HepG2 (cell line): Measurements from ENCODE around the gene SSC5D. TPM values are rescaled to one million over a fixed set of nuclear protein-coding genes. Genes with fewer than 3 reads are reported as not detected.

Experiments
- ATAC-seq: fragments of 200-7000 bp; cut with Tn5 transposase; 3 replicates; pipeline ENCODE4 v1.9.1; 2020; ENCODE audit warnings: mild to moderate bottlenecking, moderate library complexity
- BruUV-seq: library from RNA; stranded (reverse); fragments of 400-500 nt; replicated peaks from 2 replicates; lab custom pipeline; 2021; lab: Mats Ljungman, UMichigan
- CTCF ChIA-PET: fragments of 300-600 bp; formaldehyde crosslinking; extraction: SDS; loops from one replicate; lab custom pipeline; 2021; ENCODE audit warnings: low total read pairs, inconsistent platforms, low intra/inter-chr PET ratio; lab: Yijun Ruan, JAX
- POLR2A ChIA-PET: fragments of 350-600 bp; sonication (Branson Sonifier 250); formaldehyde crosslinking; loops from one replicate; lab custom pipeline; 2020; ENCODE audit warnings: antibody characterized with exemption, inconsistent platforms; lab: Yijun Ruan, JAX
- DNase-seq: peaks from one replicate; pipeline ENCODE4 v3.0.0-alpha.2; 2015; ENCODE audit warnings: low spot score
- FAIRE-seq: peaks from 3 replicates; lab custom pipeline; 2011; peaks lifted over from hg19 to GRCh38; lab: Jason Lieb, UNC
- H2AFZ ChIP-seq: one replicate; pipeline ENCODE4 v1.6.1; 2011; ENCODE audit warnings: low read length, inconsistent platforms
- H3K27ac ChIP-seq: fragments of 300-600 bp; 3 replicates; pipeline ENCODE4 v1.8.0; 2011; ENCODE audit warnings: mixed run types, mild to moderate bottlenecking, mixed read lengths, low read length, inconsistent platforms; ENCODE audit not compliant: insufficient read depth; ENCODE audit errors: extremely low read length
- H3K27me3 ChIP-seq, 2 experiments: fragments of 200-600 bp in 1 of 2; 2 replicates in 1 of 2; 3 replicates in 1 of 2; pipeline versions ENCODE4 v1.6.0 to v1.8.0; 2011; ENCODE audit warnings: low read length in 2 of 2, mild to moderate bottlenecking in 2 of 2, moderate library complexity in 2 of 2, inconsistent platforms in 1 of 2; ENCODE audit not compliant: insufficient read depth in 2 of 2, control insufficient read depth in 1 of 2
- H3K36me3 ChIP-seq, 2 experiments: fragments of 200-600 bp in 1 of 2; replicated peaks in 1 of 2; 2 replicates in 1 of 2; 3 replicates in 1 of 2; pipeline versions ENCODE4 v1.5.1 to v1.8.0; 2011; ENCODE audit warnings: low read length in 2 of 2, inconsistent platforms in 1 of 2; ENCODE audit not compliant: insufficient read depth in 2 of 2, control insufficient read depth in 1 of 2
- H3K4me1 ChIP-seq: 2 replicates; pipeline ENCODE4 v1.5.1; 2012; ENCODE audit warnings: low read length, inconsistent platforms; ENCODE audit not compliant: insufficient read depth
- H3K4me2 ChIP-seq: 2 replicates; pipeline ENCODE4 v1.6.0; 2011; ENCODE audit warnings: low read depth, low read length, inconsistent platforms
- H3K4me3 ChIP-seq, 3 experiments: fragments of 200-600 bp in 1 of 3; sonication (generic), shearing (Covaris generic) in 1 of 3; replicated peaks in 1 of 3; 2 replicates each; pipeline ENCODE4 v1.5.1; 2011 to 2016; ENCODE audit warnings: low read length in 3 of 3, inconsistent platforms in 2 of 3, low read depth in 2 of 3, mild to moderate bottlenecking in 2 of 3, control low read depth in 1 of 3, mixed read lengths in 1 of 3; ENCODE audit not compliant: insufficient read depth in 1 of 3
- H3K79me2 ChIP-seq: one replicate; pipeline ENCODE4 v1.6.1; 2011; ENCODE audit warnings: low read length, inconsistent platforms; ENCODE audit not compliant: insufficient read depth
- H3K9ac ChIP-seq: 2 replicates; pipeline ENCODE4 v1.6.0; 2011; ENCODE audit warnings: mild to moderate bottlenecking, low read depth, low read length, inconsistent platforms; ENCODE audit not compliant: insufficient read depth
- H3K9me3 ChIP-seq: 2 replicates; pipeline ENCODE4 v1.5.1; 2012; ENCODE audit warnings: mild to moderate bottlenecking, low read length
- H4K20me1 ChIP-seq: 2 replicates; pipeline ENCODE4 v1.6.0; 2011; ENCODE audit warnings: inconsistent platforms, mild to moderate bottlenecking, low read length, moderate library complexity; ENCODE audit not compliant: insufficient read depth
- NFE2L1 ChIP-seq: sonication (generic); formaldehyde crosslinking; IDR thresholded peaks from 2 replicates; pipeline ENCODE4 v1.4.0; 2020; ENCODE audit warnings: missing genetic modification reagents, mild to moderate bottlenecking, borderline replicate concordance
- RBFOX2 ChIP-seq: fragments of 200-400 bp; formaldehyde crosslinking; IDR thresholded peaks from 2 replicates; pipeline ENCODE4 v1.6.1; 2017; ENCODE audit warnings: low read depth, mild to moderate bottlenecking, low read length
- ZNF484 ChIP-seq: sonication (generic); formaldehyde crosslinking; IDR thresholded peaks from 2 replicates; pipeline ENCODE4 v1.5.1; 2020; ENCODE audit warnings: mild to moderate bottlenecking, low read depth, missing genetic modification reagents, borderline replicate concordance
- WGBS: methylation state at CpG from one replicate; pipeline ENCODE4 v1.1.6; 2017; ENCODE audit warnings: low lambda C conversion rate; 5-methylcytosine and 5-hydroxymethylcytosine counted together
- in situ Hi-C: cut with HindIII; loops from 2 replicates; pipeline ENCODE4 v1.10.0; 2017; ENCODE audit warnings: low pct_unique_long_range_greater_than_20kb; ENCODE audit not compliant: extremely low pct_ligation_motif_present
- intact Hi-C: fragments of 100-400 bp; cut with micrococcal nuclease; formaldehyde crosslinking; loops from one replicate; pipeline ENCODE4 v1.10.0; 2022; ENCODE audit not compliant: unreplicated experiment
- polyA plus RNA-seq, 8 experiments: library from polyadenylated mRNA; depleted of rRNA in 3 of 8; stranded (reverse) in 7 of 8; unstranded in 1 of 8; fragments of >200 nt; fragmentation: Illumina TruSeq in 4 of 8; extraction: Trizol in 4 of 8; gene quantifications; 2 replicates each; pipeline versions ENCODE4 v1.2.1 to v1.2.3, GENCODE V29; 2011 to 2016; ENCODE audit warnings: low read depth in 4 of 8, missing spikeins in 1 of 8, mixed read lengths in 1 of 8; ENCODE audit not compliant: insufficient read depth in 1 of 8
- total RNA-seq, 5 experiments: library from RNA; depleted of rRNA; stranded (reverse); fragments of >200 nt; fragmentation: Illumina TruSeq; extraction: Trizol; gene quantifications; 2 replicates each; pipeline ENCODE4 v1.2.3, GENCODE V29; 2016; ENCODE audit warnings: low read depth in 1 of 5

The SSC5D gene
- total and polyA plus RNA-seq, 2 of the 13 experiments (the other 11 are each of a cell fraction or from before 2014, with no cell fraction given): not detected

- no peaks in the 10 kb centered on the region for H4K20me1 ChIP-seq
- CTCF ChIA-PET: no interaction called here
- intact Hi-C loops: no loop called here
- TF ChIP-seq ZNF484 (no peak), RBFOX2 (0 out of 2 replicates have a peak, but pooled peaks have one; percentile 38)
- TF ChIP-seq, all 625 proteins: peak for 1
- FAIRE-seq: no peak
- BruUV-seq: no TSS peak
- Histone ChIP-seq H3K9me3 (no peaks in the 10 kb centered on the region), H3K4me1 (peaks cover 33% of the 10 kb centered on the region), H3K4me3 (no peak overlapping the region), H3K79me2 (peaks cover 11% of the 10 kb centered on the region), H2AFZ (no peak overlapping the region), H3K4me2 (no peak overlapping the region), H3K27ac (no peak overlapping the region), H3K27me3 (no peaks in the 10 kb centered on the region), H3K9ac (no peak overlapping the region), H3K36me3 (no peaks in the 10 kb centered on the region)
- DNase-seq: no peak
- no peak for ATAC-seq
- 98% methylated on average over 49 of the region's 83 CpGs for WGBS
- POLR2A ChIA-PET: no interaction called here
- in situ Hi-C loops: no loop called here
Measured at GRCh38 chr19:55482156-55482961, 5.9 kb upstream of the SSC5D start.

GRCh38 chr19:55482967-55483705, 5.1 kb upstream of the SSC5D start:
- Histone ChIP-seq H3K4me1 (peaks cover 32% of the 10 kb centered on the region), H3K9me3 (no peaks in the 10 kb centered on the region), H3K27ac (no peak overlapping the region), H3K9ac (no peak overlapping the region), H3K36me3 (no peaks in the 10 kb centered on the region), H3K4me3 (no peak overlapping the region), H3K4me2 (no peak overlapping the region), H4K20me1 (no peaks in the 10 kb centered on the region), H3K79me2 (peaks cover 7% of the 10 kb centered on the region), H3K27me3 (no peaks in the 10 kb centered on the region), H2AFZ (no peak overlapping the region)
- DNase-seq (no peak), ATAC-seq (no peak), FAIRE-seq (no peak)
- in situ Hi-C loops: no loop called here
- no TSS peak for BruUV-seq
- CTCF ChIA-PET: no interaction called here
- WGBS: 96% methylated on average over 41 of the region's 47 CpGs
- POLR2A ChIA-PET: interaction anchor here (1.9 kb wide), 1 partner anchor 70 kb away, joined by 4 read pairs; no protein-coding TSS in a partner anchor
- no peak for TF ChIP-seq NFE2L1 (CRISPR knock-in tag)
- TF ChIP-seq RBFOX2: peak; percentile 48; the same call in 1 of the 2 replicates
- intact Hi-C loops: no loop called here
